K562 (cell line): ENCODE measurements around the gene ZNF738. TPM values are rescaled to one million over a fixed set of nuclear protein-coding genes. Genes with fewer than 3 reads are reported as not detected.
"Not testable (repeated sequence)": the region's sequence is repeated elsewhere in the genome, so short reads cannot be mapped to it uniquely, and the experiment has no call there.

Experiments used
- ATAC-seq: fragments of 200-7000 bp; cut with Tn5 transposase; 3 replicates; pipeline ENCODE4 v1.9.1; 2020; ENCODE audit warnings: moderate library complexity
- BruUV-seq: library from RNA; stranded (reverse); fragments of 400-500 nt; replicated peaks from 2 replicates; lab custom pipeline; 2021; lab: Mats Ljungman, UMichigan
- CTCF ChIA-PET: fragments of 300-600 bp; formaldehyde crosslinking; extraction: SDS; loops from one replicate; lab custom pipeline; 2021; ENCODE audit warnings: low intra/inter-chr PET ratio; lab: Yijun Ruan, JAX
- POLR2A ChIA-PET: fragments of 300-600, 350-650 bp; sonication (Branson Sonifier 250); formaldehyde crosslinking; extraction: SDS; loops from one replicate; lab custom pipeline; 2021; ENCODE audit warnings: antibody characterized with exemption, inconsistent platforms; lab: Yijun Ruan, JAX
- DNase-seq, 4 experiments: peaks; one replicate each; pipeline versions ENCODE4 v3.0.0 to v3.0.0-alpha.2; 2011 to 2018; ENCODE audit warnings: low spot score in 3 of 4, mixed read lengths in 3 of 4; ENCODE audit errors: extremely low read depth in 1 of 4
- FAIRE-seq: peaks from 2 replicates; lab custom pipeline; 2011; peaks lifted over from hg19 to GRCh38; lab: Jason Lieb, UNC
- H2AFZ ChIP-seq: 2 replicates; pipeline ENCODE4 v1.6.0; 2011; ENCODE audit warnings: low read depth, low read length, control low read depth, inconsistent platforms
- H3K27ac ChIP-seq: fragments of 200-600 bp; 3 replicates; pipeline ENCODE4 v1.8.0; 2011; ENCODE audit warnings: low read depth, mild to moderate bottlenecking, control low read depth, inconsistent platforms, low read length, moderate library complexity, mixed read lengths; ENCODE audit errors: extremely low read depth
- H3K27me3 ChIP-seq, 2 experiments: fragments of 300-600 bp in 1 of 2; 2 replicates in 1 of 2; 3 replicates in 1 of 2; pipeline versions ENCODE4 v1.6.0 to v1.8.0; 2011; ENCODE audit warnings: inconsistent platforms in 2 of 2, low read length in 2 of 2, mild to moderate bottlenecking in 1 of 2, mixed read lengths in 1 of 2, moderate library complexity in 1 of 2; ENCODE audit not compliant: control insufficient read depth in 2 of 2, insufficient read depth in 2 of 2
- H3K36me3 ChIP-seq: fragments of 300-600 bp; 3 replicates; pipeline ENCODE4 v1.8.0; 2011; ENCODE audit warnings: mild to moderate bottlenecking, low read length, inconsistent platforms; ENCODE audit not compliant: control insufficient read depth, insufficient read depth
- H3K4me1 ChIP-seq, 2 experiments: fragments of 200-600 bp in 1 of 2; replicated peaks in 1 of 2; 2 replicates in 1 of 2; 3 replicates in 1 of 2; pipeline versions ENCODE4 v1.5.1 to v1.8.0; 2011; ENCODE audit warnings: inconsistent platforms in 2 of 2, low read length in 2 of 2, mild to moderate bottlenecking in 1 of 2, mixed read lengths in 1 of 2, moderate library complexity in 1 of 2; ENCODE audit not compliant: control insufficient read depth in 2 of 2, insufficient read depth in 2 of 2
- H3K4me2 ChIP-seq: 2 replicates; pipeline ENCODE4 v1.6.1; 2011; ENCODE audit warnings: low read length, control low read depth, inconsistent platforms, mixed read lengths; ENCODE audit not compliant: insufficient read depth
- H3K4me3 ChIP-seq: fragments of 200-600 bp; sonication (generic), shearing (Covaris generic); 2 replicates; pipeline ENCODE4 v1.5.1; 2016; ENCODE audit warnings: control low read depth, inconsistent platforms
- H3K79me2 ChIP-seq: fragments of 200-600 bp; 3 replicates; pipeline ENCODE4 v1.8.0; 2011; ENCODE audit warnings: low read length, inconsistent platforms; ENCODE audit not compliant: control insufficient read depth, insufficient read depth
- H3K9ac ChIP-seq, 2 experiments: 2 replicates each; pipeline versions ENCODE4 v1.6.0 to v1.6.1; 2011; ENCODE audit warnings: low read depth in 2 of 2, low read length in 2 of 2, control low read depth in 1 of 2, inconsistent platforms in 1 of 2, mild to moderate bottlenecking in 1 of 2, mixed read lengths in 1 of 2; ENCODE audit not compliant: insufficient read depth in 1 of 2
- H3K9me1 ChIP-seq: one replicate; pipeline ENCODE4 v1.6.0; 2011; ENCODE audit warnings: inconsistent platforms, mild to moderate bottlenecking, low read length, moderate library complexity; ENCODE audit not compliant: control insufficient read depth, insufficient read depth
- H3K9me3 ChIP-seq: replicated peaks from 2 replicates; pipeline ENCODE4 v1.5.1; 2011; ENCODE audit warnings: low read depth, low read length, inconsistent platforms; ENCODE audit not compliant: control insufficient read depth, insufficient read depth
- H4K20me1 ChIP-seq: replicated peaks from 2 replicates; pipeline ENCODE4 v1.6.1; 2011; ENCODE audit warnings: low read length, inconsistent platforms, mixed read lengths; ENCODE audit not compliant: control insufficient read depth, insufficient read depth
- BCOR ChIP-seq: fragments of 450-650 bp; IDR thresholded peaks from 2 replicates; pipeline ENCODE4 v1.6.1; 2016
- EGR1 ChIP-seq: fragments of 450-650 bp; conservative IDR thresholded peaks from 2 replicates; pipeline ENCODE4 v1.6.1; 2017; ENCODE audit warnings: mild to moderate bottlenecking
- ETS2 ChIP-seq: IDR thresholded peaks from 2 replicates; pipeline ENCODE4 v1.6.1; 2016; ENCODE audit warnings: borderline replicate concordance, missing genetic modification characterization, mild to moderate bottlenecking, moderate library complexity, missing compliant biosample characterization; ENCODE audit not compliant: poor library complexity, severe bottlenecking
- FOS ChIP-seq: IDR thresholded peaks from 3 replicates; pipeline ENCODE4 v1.6.1; 2011; ENCODE audit not compliant: insufficient read length; ENCODE audit errors: extremely low read depth
- GTF2A2 ChIP-seq: IDR thresholded peaks from 2 replicates; pipeline ENCODE4 v1.6.1; 2016; ENCODE audit warnings: mild to moderate bottlenecking, missing genetic modification characterization, missing compliant biosample characterization
- HEY1 ChIP-seq: fragments of 250-450 bp; sonication (Bioruptor Pico); IDR thresholded peaks from 2 replicates; pipeline ENCODE4 v1.5.0; 2020; ENCODE audit warnings: mild to moderate bottlenecking, moderate library complexity, borderline replicate concordance
- KAT2B ChIP-seq: IDR thresholded peaks from one replicate; pipeline ENCODE4 v1.6.1; 2012; ENCODE audit warnings: low read depth, mild to moderate bottlenecking, control low read depth, inconsistent platforms, low read length, moderate library complexity
- MCM5 ChIP-seq: fragments of 450-650 bp; IDR thresholded peaks from 2 replicates; pipeline ENCODE4 v1.6.1; 2016; ENCODE audit warnings: low read depth
- PHF21A ChIP-seq: fragments of 450-650 bp; IDR thresholded peaks from 2 replicates; pipeline ENCODE4 v1.6.1; 2017; ENCODE audit warnings: low read depth, borderline replicate concordance
- POLR2B ChIP-seq: fragments of 450-650 bp; IDR thresholded peaks from 2 replicates; pipeline ENCODE4 v1.6.1; 2018; ENCODE audit warnings: low read depth; ENCODE audit not compliant: partially characterized antibody
- PRPF4 ChIP-seq: fragments of 200-400 bp; formaldehyde crosslinking; IDR thresholded peaks from one replicate; pipeline ENCODE4 v1.6.1; 2017; ENCODE audit warnings: low read length, low read depth, mild to moderate bottlenecking; ENCODE audit not compliant: insufficient read depth, poor library complexity, severe bottlenecking
- PTBP1 ChIP-seq: fragments of 200-400 bp; formaldehyde crosslinking; IDR thresholded peaks from 2 replicates; pipeline ENCODE4 v1.6.1; 2017; ENCODE audit warnings: low read depth, low read length
- RUNX1 ChIP-seq: sonication (generic); IDR thresholded peaks from 2 replicates; pipeline ENCODE4 v1.6.1; 2016; ENCODE audit warnings: antibody characterized with exemption, low read depth
- XRCC5 ChIP-seq: fragments of 200-400 bp; formaldehyde crosslinking; IDR thresholded peaks from 2 replicates; pipeline ENCODE4 v1.6.1; 2017; ENCODE audit warnings: low read depth, mild to moderate bottlenecking, low read length
- ZBTB2 ChIP-seq: fragments of 450-650 bp; IDR thresholded peaks from 2 replicates; pipeline ENCODE4 v1.6.1; 2016; ENCODE audit warnings: antibody characterized with exemption
- ZNF707 ChIP-seq: fragments of 250-450 bp; sonication (Bioruptor Pico); conservative IDR thresholded peaks from 2 replicates; pipeline ENCODE4 v1.8.0; 2022; ENCODE audit warnings: inconsistent platforms, mild to moderate bottlenecking, moderate library complexity
- ZNF766 ChIP-seq: fragments of 200-800 bp; sonication (Bioruptor generic); conservative IDR thresholded peaks from 2 replicates; pipeline ENCODE4 v1.6.1; 2016; ENCODE audit warnings: missing genetic modification characterization, missing compliant biosample characterization
- WGBS: fragments of 100-300 bp; shearing (Covaris generic); methylation state at CpG from one replicate; pipeline ENCODE4 v1.1.6; 2016; ENCODE audit warnings: low coverage, mixed read lengths; ENCODE audit not compliant: insufficient coverage; ENCODE audit errors: missing lambda C conversion rate; 5-methylcytosine and 5-hydroxymethylcytosine counted together
- in situ Hi-C: fragments of 300-500 bp; cut with MboI; formaldehyde crosslinking; loops from 4 replicates; pipeline ENCODE4 v1.15.0; 2018; ENCODE audit warnings: inconsistent platforms, mixed read lengths
- intact Hi-C: fragments of 100-400 bp; cut with micrococcal nuclease; formaldehyde crosslinking; loops from 2 replicates; pipeline ENCODE4 v1.14.2; 2022
- polyA plus RNA-seq, 8 experiments: library from polyadenylated mRNA; depleted of rRNA in 4 of 8; stranded (reverse) in 5 of 8; unstranded in 3 of 8; fragments of >200 nt; fragmentation: Nextera tagmentation in 2 of 8; fragmentation: Illumina TruSeq in 1 of 8; extraction: Ambion mirVana in 2 of 8; extraction: Trizol in 1 of 8; gene quantifications; 2 replicates each; pipeline versions ENCODE4 v1.2.1 to v1.2.3, GENCODE V29; 2011 to 2014; ENCODE audit warnings: inconsistent platforms in 1 of 8, missing spikeins in 1 of 8
- total RNA-seq, 7 experiments: library from RNA; depleted of rRNA in 6 of 7; stranded (reverse); fragments of >200 nt in 6 of 7; fragmentation: Illumina TruSeq in 2 of 7; extraction: Trizol in 2 of 7; gene quantifications; 2 replicates each; pipeline versions ENCODE4 v1.2.1 to v1.2.3, GENCODE V29; 2011 to 2021; ENCODE audit warnings: low replicate concordance in 1 of 7

ZNF738 gene
- total and polyA plus RNA-seq, 9 of the 15 experiments (the other 6 are each of a cell fraction or from before 2014, with no cell fraction given), result 5.6 to 15.0 (median 8.6) TPM

GRCh38 chr19:21312807-21313206, 46.0 kb upstream of the ZNF738 start:
- H3K36me3 ChIP-seq, H3K9me1 ChIP-seq, H3K9ac ChIP-seq, DNase-seq, H3K27ac ChIP-seq, H3K79me2 ChIP-seq, H3K4me2 ChIP-seq, ATAC-seq, BruUV-seq, H2AFZ ChIP-seq, H3K4me1 ChIP-seq, intact Hi-C loops, H4K20me1 ChIP-seq, H3K9me3 ChIP-seq, FAIRE-seq, in situ Hi-C loops, H3K4me3 ChIP-seq, H3K27me3 ChIP-seq, CTCF ChIA-PET: not testable (repeated sequence)
- POLR2A ChIA-PET, result interaction anchor here (0.6 kb wide), 1 partner anchor 81 kb away, joined by 3 read pairs; no protein-coding TSS in a partner anchor
- 71% methylated on average over 2 of the region's 2 CpGs for WGBS

DNA sequence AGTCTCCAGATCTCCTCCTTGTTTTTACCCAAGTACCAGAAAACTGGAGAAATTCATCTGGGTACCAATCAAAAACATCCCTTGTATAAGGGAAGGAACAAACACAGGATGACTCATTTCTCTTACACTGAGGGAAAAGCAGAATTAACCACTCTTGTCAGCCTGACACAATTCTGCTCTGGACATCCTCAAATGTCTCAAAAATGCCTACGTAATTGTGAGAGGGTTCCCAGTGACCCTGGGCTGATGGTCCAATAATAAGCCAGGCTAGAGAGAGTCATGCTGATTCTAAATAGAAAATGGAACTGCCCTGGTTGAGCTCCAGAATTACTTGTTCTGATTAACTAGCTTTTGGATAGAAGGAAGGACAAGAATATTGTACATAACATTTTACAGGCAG, 44.1 kb upstream of the ZNF738 start:
- H3K79me2 ChIP-seq, result peaks cover 12% of the 10 kb centered on the region; the same call in 2 of the 3 replicates
- POLR2A ChIA-PET, result interaction anchor here (1.4 to 1.9 kb wide), 2 partner anchors 8 to 13 kb away, joined by 4 to 7 read pairs; partner anchors contain the start of gene ZNF708
- no peak overlapping the region for H3K27ac ChIP-seq
- H3K9me3 ChIP-seq, result no peaks in the 10 kb centered on the region
- H2AFZ ChIP-seq, result no peak overlapping the region
- no peaks in the 10 kb centered on the region for H3K36me3 ChIP-seq
- no TSS peak for BruUV-seq
- intact Hi-C loops, result no loop called here
- ATAC-seq (no peak), DNase-seq (no peak), FAIRE-seq (no peak)
- no peak overlapping the region for H3K9ac ChIP-seq
- CTCF ChIA-PET, result no interaction called here
- no peak overlapping the region for H3K4me2 ChIP-seq
- no peaks in the 10 kb centered on the region for H4K20me1 ChIP-seq
- in situ Hi-C loops, result no loop called here
- H3K27me3 ChIP-seq, result no peaks in the 10 kb centered on the region
- no peaks in the 10 kb centered on the region for H3K9me1 ChIP-seq
- 79% methylated on average over 1 of the region's 1 CpG for WGBS
- H3K4me1 ChIP-seq, result no peaks in the 10 kb centered on the region
- H3K4me3 ChIP-seq, result no peak overlapping the region
- TF ChIP-seq EGR1 (no peak), PTBP1 (no peak), ZNF766 (no peak), HEY1 (CRISPR knock-in tag) (no peak), FOS (no peak), PRPF4 (no peak), BCOR (no peak), KAT2B (no peak), ZBTB2 (no peak), GTF2A2 (tag) (no peak), ZNF707 (no peak), ETS2 (tag) (no peak), XRCC5 (no peak), MCM5 (no peak), RUNX1 (no peak), POLR2B (no peak), PHF21A (no peak)
